Tibial nerve (tissue), 4 donors: ENCODE measurements around the gene AGAP3.

ENCODE experiments used
- CTCF ChIP-seq, 5 experiments: fragments of 200-600 bp in 3 of 5; fragments of 450-650 bp in 2 of 5; sonication (generic) in 3 of 5; IDR thresholded peaks; one replicate each; pipeline ENCODE4 v1.5.1; 2016 to 2019; ENCODE audit warnings: antibody characterized with exemption in 5 of 5, mild to moderate bottlenecking in 3 of 5, moderate library complexity in 2 of 5
- EP300 ChIP-seq, 2 donors: sonication (generic); formaldehyde crosslinking; IDR thresholded peaks; one replicate each; pipeline ENCODE4 v1.6.1; 2017; ENCODE audit warnings: antibody characterized with exemption in 2 of 2, mild to moderate bottlenecking in 1 of 2
- POLR2A ChIP-seq, 2 donors: fragments of 450-650 bp; IDR thresholded peaks; one replicate each; pipeline ENCODE4 v1.6.1; 2017; ENCODE audit warnings: antibody characterized with exemption in 2 of 2, mild to moderate bottlenecking in 2 of 2, moderate library complexity in 2 of 2

- TF ChIP-seq CTCF (IDR thresholded peaks at IDR 0.05) (no peak), POLR2A (IDR thresholded peaks at IDR 0.05) (no peak), EP300 (IDR thresholded peaks at IDR 0.05) (peak in 1 of 2 donors; percentile 36)
Observed at GRCh38 chr7:151078233-151079040, 7.8 kb upstream of the AGAP3 start.
